Neuronal stem cell (in vitro differentiated cells): Measurements from ENCODE around the gene CSMD2.
A peak's percentile ranks its signal among the peaks of the same experiment; 100 is the strongest.

Experiments used
- DNase-seq: peaks from one replicate; pipeline ENCODE4 v3.0.0-alpha.2; 2013; ENCODE audit warnings: low spot score
- H2AFZ ChIP-seq: one replicate; pipeline ENCODE4 v1.6.1; 2013; ENCODE audit warnings: mild to moderate bottlenecking, low read length, inconsistent platforms
- H2AK5ac ChIP-seq: 2 replicates; pipeline ENCODE4 v1.6.1; 2013; ENCODE audit warnings: low read depth, mild to moderate bottlenecking, inconsistent platforms, low read length, moderate library complexity, mixed read lengths
- H2BK120ac ChIP-seq: 2 replicates; pipeline ENCODE4 v1.6.1; 2013; ENCODE audit warnings: low read depth, mild to moderate bottlenecking, inconsistent platforms, low read length, moderate library complexity, mixed read lengths
- H2BK12ac ChIP-seq: one replicate; pipeline ENCODE4 v1.6.1; 2013; ENCODE audit warnings: low read length, inconsistent platforms
- H2BK15ac ChIP-seq: 2 replicates; pipeline ENCODE4 v1.6.1; 2013; ENCODE audit warnings: mild to moderate bottlenecking, low read length, inconsistent platforms, mixed read lengths
- H2BK5ac ChIP-seq: one replicate; pipeline ENCODE4 v1.6.1; 2013; ENCODE audit warnings: inconsistent platforms, mild to moderate bottlenecking, low read length, moderate library complexity
- H3K14ac ChIP-seq: one replicate; pipeline ENCODE4 v1.6.1; 2013; ENCODE audit warnings: low read length, inconsistent platforms
- H3K18ac ChIP-seq: 2 replicates; pipeline ENCODE4 v1.6.1; 2013; ENCODE audit warnings: low read length, inconsistent platforms
- H3K23ac ChIP-seq: 2 replicates; pipeline ENCODE4 v1.6.1; 2013; ENCODE audit warnings: low read depth, mild to moderate bottlenecking, mixed read lengths, low read length, inconsistent platforms; ENCODE audit not compliant: poor library complexity
- H3K27ac ChIP-seq: replicated peaks from 3 replicates; pipeline ENCODE4 v1.5.1; 2013; ENCODE audit warnings: low read length, inconsistent platforms
- H3K27me3 ChIP-seq, 3 experiments: 2 replicates each; pipeline ENCODE4 v1.6.1; 2013; ENCODE audit warnings: low read length in 3 of 3, mild to moderate bottlenecking in 2 of 3, inconsistent platforms in 1 of 3, low read depth in 1 of 3, mixed read lengths in 1 of 3, moderate library complexity in 1 of 3; ENCODE audit not compliant: control insufficient read depth in 3 of 3, insufficient read depth in 3 of 3
- H3K36me3 ChIP-seq, 2 donors: replicated peaks in 1 of 2; 2 replicates each; pipeline ENCODE4 v1.6.1; 2013; ENCODE audit warnings: low read length in 2 of 2; ENCODE audit not compliant: control insufficient read depth in 2 of 2, insufficient read depth in 2 of 2
- H3K4ac ChIP-seq: 2 replicates; pipeline ENCODE4 v1.6.1; 2013; ENCODE audit warnings: inconsistent platforms, mild to moderate bottlenecking, low read length, moderate library complexity
- H3K4me1 ChIP-seq, 2 donors: 1 replicate in 1 of 2; 2 replicates in 1 of 2; pipeline ENCODE4 v1.6.1; 2013; ENCODE audit warnings: low read length in 2 of 2, low read depth in 1 of 2; ENCODE audit not compliant: control insufficient read depth in 2 of 2, insufficient read depth in 1 of 2
- H3K4me2 ChIP-seq: one replicate; pipeline ENCODE4 v1.6.1; 2013; ENCODE audit warnings: mild to moderate bottlenecking, low read length, inconsistent platforms; ENCODE audit not compliant: insufficient read depth, poor library complexity, severe bottlenecking
- H3K4me3 ChIP-seq, 2 donors: 2 replicates each; pipeline ENCODE4 v1.5.1; 2013; ENCODE audit warnings: low read length in 2 of 2, mild to moderate bottlenecking in 2 of 2, inconsistent platforms in 1 of 2, moderate library complexity in 1 of 2
- H3K79me1 ChIP-seq: one replicate; pipeline ENCODE4 v1.6.1; 2013; ENCODE audit warnings: low read depth, mild to moderate bottlenecking, inconsistent platforms, low read length, moderate library complexity
- H3K9ac ChIP-seq: one replicate; pipeline ENCODE4 v1.6.1; 2013; ENCODE audit warnings: mild to moderate bottlenecking, low read depth, low read length, inconsistent platforms; ENCODE audit not compliant: poor library complexity
- H3K9me3 ChIP-seq, 2 donors: replicated peaks in 1 of 2; 2 replicates each; pipeline versions ENCODE3 to v1.6.1; 2013; ENCODE audit warnings: low read length in 2 of 2, mild to moderate bottlenecking in 2 of 2, inconsistent platforms in 1 of 2, low read depth in 1 of 2, mixed read lengths in 1 of 2, moderate library complexity in 1 of 2; ENCODE audit not compliant: control insufficient read depth in 2 of 2, insufficient read depth in 1 of 2
- H4K8ac ChIP-seq: one replicate; pipeline ENCODE4 v1.6.1; 2013; ENCODE audit warnings: low read depth, mild to moderate bottlenecking, inconsistent platforms, low read length, moderate library complexity
- H4K91ac ChIP-seq: one replicate; pipeline ENCODE4 v1.6.1; 2013; ENCODE audit warnings: low read length, low read depth, mild to moderate bottlenecking, inconsistent platforms; ENCODE audit not compliant: poor library complexity
- WGBS, 2 donors: extraction: QIAGEN DNeasy Blood & Tissue Kit; methylation state at CpG; one replicate each; pipeline ENCODE4 v1.1.7; 2013; ENCODE audit warnings: missing lambda C conversion rate in 2 of 2, mixed read lengths in 1 of 2; ENCODE audit not compliant: insufficient read length in 2 of 2, insufficient replicate concordance in 1 of 2; ENCODE audit errors: extremely low coverage in 2 of 2; 5-methylcytosine and 5-hydroxymethylcytosine counted together

The CSMD2 gene

DNA sequence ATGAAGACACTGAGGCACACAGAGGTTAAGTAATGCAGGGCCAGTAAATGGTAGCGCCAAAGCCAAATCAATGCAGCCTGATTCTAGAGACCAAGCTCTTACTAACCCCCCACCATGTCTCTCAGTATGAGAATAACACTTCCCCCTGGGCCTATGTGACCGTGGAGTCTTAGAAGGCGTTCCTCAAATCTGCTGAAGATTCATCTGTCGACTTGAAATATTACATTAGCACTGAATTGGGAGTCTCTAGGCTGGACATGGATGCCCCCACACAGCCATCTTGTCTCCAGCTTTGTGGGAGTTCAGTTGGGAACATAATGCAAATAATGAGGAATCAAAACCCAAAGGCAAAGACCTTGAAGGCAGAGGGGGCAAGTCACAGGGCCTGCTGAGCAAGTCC is 419.1 kb downstream of the CSMD2 start:
- H2BK12ac ChIP-seq, result no peak overlapping the region
- H3K4me3 ChIP-seq, result no peak overlapping the region
- no peak overlapping the region for H4K8ac ChIP-seq
- H3K9me3 ChIP-seq, result no peaks in the 10 kb centered on the region
- no peak overlapping the region for H2BK5ac ChIP-seq
- no peaks in the 10 kb centered on the region for H3K79me1 ChIP-seq
- no peak overlapping the region for H2BK120ac ChIP-seq
- WGBS, 2 donors, result no CpG with 5 or more reads among the region's 4 CpGs
- H3K18ac ChIP-seq, result no peak overlapping the region
- H3K27me3 ChIP-seq, result peaks cover 0 to 3% (median 0%) of the 10 kb centered on the region in 3 experiments
- no peak overlapping the region for H3K4me2 ChIP-seq
- H2AFZ ChIP-seq, result no peak overlapping the region
- no peak overlapping the region for H3K9ac ChIP-seq
- H3K4me1 ChIP-seq, result no peaks in the 10 kb centered on the region
- no peak overlapping the region for H2BK15ac ChIP-seq
- H3K27ac ChIP-seq, result no peak overlapping the region
- no peaks in the 10 kb centered on the region for H3K36me3 ChIP-seq
- no peak overlapping the region for H3K4ac ChIP-seq
- H3K14ac ChIP-seq, result no peak overlapping the region
- DNase-seq, result no peak
- H4K91ac ChIP-seq, result no peak overlapping the region
- H3K23ac ChIP-seq, result no peak overlapping the region
- H2AK5ac ChIP-seq, result no peak overlapping the region

DNA sequence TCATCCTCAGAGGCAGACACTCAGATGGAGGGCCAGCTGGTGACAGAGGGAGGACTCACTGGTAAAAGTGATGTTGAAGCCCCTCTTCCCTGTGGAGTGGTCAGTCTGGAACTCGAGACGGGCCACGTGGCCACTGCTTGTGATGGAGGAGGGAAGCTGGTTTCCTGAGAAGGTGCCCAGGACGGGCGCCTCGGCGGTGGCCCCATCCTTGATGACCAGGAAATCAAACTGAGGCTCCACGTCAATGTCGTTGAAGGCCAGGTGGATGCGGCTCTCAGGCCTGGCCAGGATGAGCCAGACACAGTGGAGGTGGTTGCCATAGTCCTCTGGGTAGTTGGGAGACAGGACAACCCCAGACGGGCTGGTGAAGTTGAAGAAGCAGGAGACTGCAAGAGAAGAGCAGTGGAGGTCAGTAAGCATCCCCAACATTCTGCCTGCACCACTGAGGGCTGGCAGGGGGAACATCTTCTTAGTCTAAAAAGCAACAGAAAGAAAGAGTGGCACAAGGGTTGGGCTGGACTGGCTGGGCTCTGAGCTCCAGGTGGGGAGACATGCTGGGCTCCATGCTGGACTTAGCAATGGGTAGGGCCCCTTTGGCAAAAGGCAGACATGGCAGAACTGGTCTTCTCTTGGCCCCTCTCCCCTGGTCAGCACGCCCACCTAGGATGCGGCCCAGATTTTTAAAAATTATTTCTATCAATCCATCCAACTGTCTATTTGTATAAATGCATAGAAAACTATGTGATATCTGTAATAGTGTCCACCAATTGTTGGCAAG is 421.6 kb downstream of the CSMD2 start:
- Histone ChIP-seq H2BK5ac (no peak overlapping the region), H4K91ac (no peak overlapping the region), H2AK5ac (no peak overlapping the region), H2BK15ac (no peak overlapping the region), H3K23ac (no peak overlapping the region), H3K27me3 (peaks cover 0 to 3% (median 0%) of the 10 kb centered on the region in 3 experiments), H2BK120ac (no peak overlapping the region), H4K8ac (no peak overlapping the region), H2AFZ (no peak overlapping the region), H3K9me3 (no peaks in the 10 kb centered on the region), H3K4ac (no peak overlapping the region), H3K18ac (peak overlapping the region; percentile 12), H3K4me2 (no peak overlapping the region), H2BK12ac (no peak overlapping the region), H3K36me3 (no peaks in the 10 kb centered on the region), H3K14ac (no peak overlapping the region), H3K9ac (no peak overlapping the region), H3K4me1 (no peaks in the 10 kb centered on the region), H3K79me1 (no peaks in the 10 kb centered on the region), H3K27ac (no peak overlapping the region), H3K4me3 (no peak overlapping the region)
- WGBS, 2 donors, result no CpG with 5 or more reads among the region's 13 CpGs
- DNase-seq, result no peak

DNA sequence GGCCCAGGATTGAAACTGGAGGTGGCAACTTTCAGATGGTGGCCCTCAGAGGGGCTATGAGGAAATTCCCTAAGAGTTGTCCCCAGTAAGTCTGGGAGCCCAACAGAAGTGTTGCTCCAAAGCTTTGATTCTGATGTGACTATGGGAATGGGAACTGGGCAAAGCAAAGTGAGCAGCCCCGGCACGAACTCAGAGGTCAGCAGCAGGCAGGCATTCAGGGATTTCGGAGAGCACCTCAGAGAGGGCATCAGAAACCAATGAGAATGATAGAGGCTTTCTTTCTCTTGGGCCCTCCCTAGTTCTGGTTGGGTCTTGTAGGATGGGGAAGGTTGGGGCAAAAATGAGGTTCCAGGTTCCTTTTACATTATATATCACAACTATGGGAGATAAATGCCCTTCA is 422.4 kb downstream of the CSMD2 start:
- Histone ChIP-seq H3K14ac (no peak overlapping the region), H3K79me1 (no peaks in the 10 kb centered on the region), H3K36me3 (no peaks in the 10 kb centered on the region), H3K4ac (no peak overlapping the region), H4K91ac (no peak overlapping the region), H3K4me3 (no peak overlapping the region), H3K9me3 (no peaks in the 10 kb centered on the region), H3K4me2 (no peak overlapping the region), H3K27ac (no peak overlapping the region), H2BK12ac (no peak overlapping the region), H2AFZ (no peak overlapping the region), H2BK15ac (no peak overlapping the region), H4K8ac (no peak overlapping the region), H3K4me1 (no peaks in the 10 kb centered on the region), H3K27me3 (peaks cover 0 to 3% (median 0%) of the 10 kb centered on the region in 3 experiments), H2AK5ac (no peak overlapping the region), H2BK5ac (no peak overlapping the region), H3K9ac (no peak overlapping the region), H3K23ac (no peak overlapping the region), H3K18ac (no peak overlapping the region), H2BK120ac (no peak overlapping the region)
- no peak for DNase-seq
- WGBS, 2 donors, result no CpG with 5 or more reads among the region's 3 CpGs

DNA sequence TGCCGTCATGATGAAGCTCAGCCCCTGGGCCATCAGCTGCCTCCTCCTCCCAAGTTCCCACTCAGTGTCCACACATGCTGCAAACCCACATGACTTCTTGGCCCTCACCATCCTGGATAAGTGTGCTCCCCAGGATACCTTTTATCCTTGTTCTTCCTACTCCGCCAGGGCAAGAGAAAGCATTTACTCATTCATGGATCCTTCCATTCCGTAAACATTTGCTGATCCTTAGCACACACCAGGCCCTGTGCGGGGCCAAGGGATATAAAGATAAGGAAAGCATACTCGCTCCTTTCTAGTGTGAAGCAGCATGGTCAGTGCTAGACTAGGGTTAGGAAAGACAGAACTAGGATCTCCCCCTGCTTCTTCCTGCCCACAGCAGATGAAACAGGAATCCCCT is 423.3 kb downstream of the CSMD2 start:
- DNase-seq, result no peak
- no peaks in the 10 kb centered on the region for H3K4me1 ChIP-seq
- no peak overlapping the region for H3K23ac ChIP-seq
- no peak overlapping the region for H2BK5ac ChIP-seq
- H3K4me3 ChIP-seq, result no peak overlapping the region
- H4K8ac ChIP-seq, result no peak overlapping the region
- no peak overlapping the region for H3K14ac ChIP-seq
- H4K91ac ChIP-seq, result no peak overlapping the region
- H2BK120ac ChIP-seq, result no peak overlapping the region
- no peaks in the 10 kb centered on the region for H3K79me1 ChIP-seq
- H3K4me2 ChIP-seq, result no peak overlapping the region
- no peaks in the 10 kb centered on the region for H3K36me3 ChIP-seq
- H3K18ac ChIP-seq, result no peak overlapping the region
- no peak overlapping the region for H2AK5ac ChIP-seq
- WGBS, 2 donors, result no CpG with 5 or more reads among the region's 5 CpGs
- H3K9ac ChIP-seq, result no peak overlapping the region
- H2BK15ac ChIP-seq, result no peak overlapping the region
- H3K27me3 ChIP-seq, result peaks cover 0 to 3% (median 0%) of the 10 kb centered on the region in 3 experiments
- no peaks in the 10 kb centered on the region for H3K9me3 ChIP-seq
- no peak overlapping the region for H3K4ac ChIP-seq
- no peak overlapping the region for H2AFZ ChIP-seq
- no peak overlapping the region for H2BK12ac ChIP-seq
- no peak overlapping the region for H3K27ac ChIP-seq
